Fibroblast of pulmonary artery (primary cell): Measurements from ENCODE around the gene PRSS57.

Experiments
- DNase-seq: peaks from one replicate; pipeline ENCODE4 v3.0.0-alpha.2; 2010; ENCODE audit warnings: low read depth
- H3K4me3 ChIP-seq: replicated peaks from 2 replicates; pipeline ENCODE4 v1.5.1; 2011; ENCODE audit warnings: low read depth, mild to moderate bottlenecking, control low read depth, low read length, moderate library complexity
- CTCF ChIP-seq: IDR thresholded peaks from 2 replicates; pipeline ENCODE4 v1.5.1; 2011; ENCODE audit warnings: mild to moderate bottlenecking, control low read depth, low read length, inconsistent platforms; ENCODE audit errors: missing control alignments

PRSS57 gene

DNA sequence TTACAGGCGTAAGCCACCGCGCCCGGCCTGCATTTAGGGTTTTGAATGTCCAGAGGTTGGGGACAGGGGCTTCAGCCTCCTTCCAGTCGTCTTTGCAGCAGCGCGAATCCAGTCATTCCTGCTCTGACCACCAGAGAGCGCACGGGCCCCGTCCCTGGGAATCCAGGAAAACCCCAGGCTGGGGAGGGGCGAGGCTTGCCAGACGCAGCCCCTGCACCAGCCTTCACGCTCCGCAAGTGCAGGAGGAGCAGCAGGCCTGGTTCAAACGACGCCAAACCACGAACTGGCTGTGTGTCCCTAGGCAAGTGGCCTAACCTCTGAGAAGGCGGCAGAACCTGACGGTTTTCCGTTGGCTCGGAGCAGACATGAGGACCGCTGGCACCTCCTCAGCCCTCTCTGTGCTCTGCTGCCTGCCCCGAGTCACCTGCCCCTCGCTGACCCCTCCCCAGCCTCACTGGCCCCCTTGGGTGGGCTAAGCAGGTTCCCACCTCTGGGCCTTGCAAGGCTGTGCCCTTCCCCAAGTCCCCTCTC, 30.3 kb downstream of the PRSS57 start:
- peak; percentile 79 for DNase-seq
- TF ChIP-seq CTCF = peak; percentile 80
- H3K4me3 ChIP-seq = no peak overlapping the region

DNA sequence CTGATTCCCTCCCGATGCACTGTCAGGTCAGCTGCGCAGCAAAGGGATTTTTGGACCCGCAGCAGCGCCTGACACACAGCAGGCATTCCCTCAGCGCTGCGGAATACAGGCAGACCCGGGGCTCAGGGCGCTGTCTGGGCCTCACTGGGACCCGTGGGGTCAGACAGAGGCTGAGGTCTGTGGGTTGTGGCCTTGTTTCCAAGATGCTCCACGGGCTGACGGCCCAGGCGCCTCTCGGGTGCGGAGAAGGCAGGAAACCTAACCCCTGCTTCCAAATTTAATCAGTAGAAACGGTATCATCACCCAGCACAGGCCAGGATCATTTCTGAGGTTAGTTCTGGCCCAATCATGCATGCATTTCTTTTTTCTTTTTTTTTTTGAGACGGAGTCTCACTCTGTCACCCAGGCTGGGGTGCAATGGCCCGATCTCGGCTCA, 31.6 kb downstream of the PRSS57 start:
- DNase-seq = no peak
- peak overlapping the region; percentile 53 for H3K4me3 ChIP-seq
- no peak for TF ChIP-seq CTCF

- peak; percentile 92 for DNase-seq
- no peak for TF ChIP-seq CTCF
- peak within 1 kb of the TSS; percentile 77 for H3K4me3 ChIP-seq
These were observed 32.1 kb downstream of the PRSS57 start, which contains the start of gene RNF126 for GRCh38 chr19:662962-663681. Gene RNF126, minus strand, starts transcription at chr19:663214. Its CDS starts 93 bp downstream, at chr19:663121.

- no peak for TF ChIP-seq CTCF
- H3K4me3 ChIP-seq = peak overlapping the region; percentile 77
- peak; percentile 28 for DNase-seq
These were observed 32.9 kb downstream of the PRSS57 start for GRCh38 chr19:662207-662961.

DNA sequence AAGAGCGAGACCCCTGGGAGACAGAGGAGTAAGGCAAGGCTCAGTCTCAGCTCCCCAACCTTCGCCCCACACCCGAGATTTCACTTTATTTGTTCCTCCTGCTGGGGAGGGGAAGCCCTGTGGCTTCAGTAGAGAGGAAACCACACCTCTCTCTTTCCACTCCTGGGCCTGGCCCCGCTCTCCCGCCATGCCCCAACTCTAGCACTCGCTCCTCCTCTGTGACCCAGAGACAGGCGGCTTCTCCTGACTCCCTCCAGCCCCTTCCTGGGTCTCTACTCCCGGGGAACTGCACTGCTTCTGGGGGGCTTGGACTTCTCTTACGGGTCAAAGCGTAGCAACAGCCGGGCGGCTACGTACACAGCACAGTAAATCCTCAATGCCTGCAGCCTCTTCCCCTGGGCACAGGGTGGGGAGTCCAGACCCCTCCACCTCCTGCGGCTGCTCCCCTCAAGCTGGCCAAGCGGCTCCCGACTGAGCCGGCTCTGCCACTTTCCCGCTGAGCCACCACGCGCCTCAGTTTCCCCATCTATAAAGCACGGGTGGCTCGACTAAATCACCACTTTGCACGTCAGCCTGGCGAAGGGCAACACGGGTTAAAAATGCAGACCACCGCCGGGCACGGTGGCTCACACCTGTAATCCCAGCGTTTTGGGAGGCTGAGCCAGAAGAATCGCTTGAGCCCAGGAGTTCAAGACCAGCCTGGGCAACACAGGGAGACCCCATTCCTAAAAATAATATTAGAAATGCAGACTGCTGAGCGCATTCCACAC, 33.6 kb downstream of the PRSS57 start:
- DNase-seq = no peak
- no peak for TF ChIP-seq CTCF
- peak overlapping the region; percentile 77 for H3K4me3 ChIP-seq

GRCh38 chr19:660793-661426, 34.3 kb downstream of the PRSS57 start:
- H3K4me3 ChIP-seq = peak overlapping the region; percentile 77
- no peak for DNase-seq
- no peak for TF ChIP-seq CTCF
